Germinal center (tissue), 1 donor: Measurements from ENCODE around the gene OAF.

Experiments used
- DNase-seq: peaks from one replicate; pipeline ENCODE4 v3.0.0; 2012; ENCODE audit warnings: mixed read lengths, low spot score

OAF gene

GRCh38 chr11:120201653-120202052 is 9.2 kb upstream of the OAF start:
- DNase-seq = no peak

- DNase-seq = no peak
Measured at GRCh38 chr11:120203626-120204025, 7.2 kb upstream of the OAF start.

GRCh38 chr11:120205596-120206161 is 5.2 kb upstream of the OAF start:
- no peak for DNase-seq

- no peak for DNase-seq
Measured at GRCh38 chr11:120207512-120207911, 3.3 kb upstream of the OAF start.

GRCh38 chr11:120208001-120208441 is 2.8 kb upstream of the OAF start:
- DNase-seq = no peak

GRCh38 chr11:120208777-120209176 is 2.1 kb upstream of the OAF start:
- DNase-seq = no peak

- no peak for DNase-seq
Measured at GRCh38 chr11:120209746-120210625, 846 bp upstream of the OAF start.

- DNase-seq = no peak
Measured at GRCh38 chr11:120211522-120212258, 858 bp downstream of the OAF start.

- no peak for DNase-seq
Measured at GRCh38 chr11:120212259-120212878, 1.5 kb downstream of the OAF start.

GRCh38 chr11:120212926-120213325 is 2.1 kb downstream of the OAF start:
- DNase-seq = no peak

GRCh38 chr11:120214581-120214980 is 3.7 kb downstream of the OAF start:
- no peak for DNase-seq

- no peak for DNase-seq
Measured at GRCh38 chr11:120215634-120216033, 4.8 kb downstream of the OAF start.

GRCh38 chr11:120216426-120217102 is 5.7 kb downstream of the OAF start:
- no peak for DNase-seq

GRCh38 chr11:120217526-120217925 is 6.7 kb downstream of the OAF start:
- DNase-seq = no peak

- no peak for DNase-seq
Measured at GRCh38 chr11:120217941-120218694, 7.3 kb downstream of the OAF start.

- no peak for DNase-seq
Measured at GRCh38 chr11:120218695-120219033, 7.8 kb downstream of the OAF start.

GRCh38 chr11:120219232-120219937 is 8.6 kb downstream of the OAF start:
- no peak for DNase-seq

GRCh38 chr11:120219938-120220746 is 9.3 kb downstream of the OAF start:
- no peak for DNase-seq

GRCh38 chr11:120220747-120221037 is 9.9 kb downstream of the OAF start:
- no peak for DNase-seq
